Progenitor cell of endocrine pancreas (in vitro differentiated cells): ENCODE results near the gene SRGAP1. TPM values are rescaled to one million over a fixed set of nuclear protein-coding genes. Genes with fewer than 3 reads are reported as not detected.

Experiments
- DNase-seq: peaks from one replicate; pipeline ENCODE4 v3.0.0; 2021; ENCODE audit warnings: low spot score; ENCODE audit not compliant: unreplicated experiment
- H3K27ac Mint-ChIP-seq: 2 replicates; pipeline ENCODE4 v1.8.0; 2021; ENCODE audit warnings: mild to moderate bottlenecking, moderate library complexity, mixed read lengths
- H3K27me3 Mint-ChIP-seq: 2 replicates; pipeline ENCODE4 v1.8.0; 2021; ENCODE audit warnings: mixed read lengths
- H3K36me3 Mint-ChIP-seq: 2 replicates; pipeline ENCODE4 v1.8.0; 2022; ENCODE audit warnings: mixed read lengths; ENCODE audit not compliant: insufficient read depth
- H3K4me1 Mint-ChIP-seq: 2 replicates; pipeline ENCODE4 v1.8.0; 2021; ENCODE audit warnings: low read depth, mixed read lengths
- H3K4me3 Mint-ChIP-seq: 2 replicates; pipeline ENCODE4 v1.8.0; 2021; ENCODE audit warnings: low read depth, mild to moderate bottlenecking, moderate library complexity, mixed read lengths
- H3K9me3 Mint-ChIP-seq: 2 replicates; pipeline ENCODE4 v1.8.0; 2021; ENCODE audit warnings: low read depth, mixed read lengths
- CTCF ChIP-seq: fragments of 200-600 bp; sonication (generic); IDR thresholded peaks from one replicate; pipeline ENCODE4 v1.5.0; 2021; ENCODE audit warnings: antibody characterized with exemption, mild to moderate bottlenecking; ENCODE audit not compliant: unreplicated experiment
- total RNA-seq: library from RNA; stranded (reverse); gene quantifications from 2 replicates; pipeline ENCODE4 v1.2.1, GENCODE V29; 2021

SRGAP1 gene
- total RNA-seq, 1 donor from 2014 or later: 23.1 TPM

- Mint-ChIP-seq H3K36me3 (no peaks in the 10 kb centered on the region), H3K27me3 (no peaks in the 10 kb centered on the region), H3K4me3 (no peak overlapping the region), H3K4me1 (peaks cover 11% of the 10 kb centered on the region), H3K9me3 (no peaks in the 10 kb centered on the region), H3K27ac (no peak overlapping the region)
- DNase-seq: no peak
- no peak for TF ChIP-seq CTCF
Measured at GRCh38 chr12:63965936-63966605, 121.6 kb downstream of the SRGAP1 start.

GRCh38 chr12:63966606-63966975 is 122.1 kb downstream of the SRGAP1 start:
- H3K4me3 Mint-ChIP-seq: no peak overlapping the region
- H3K27ac Mint-ChIP-seq: no peak overlapping the region
- DNase-seq: no peak
- H3K27me3 Mint-ChIP-seq: no peaks in the 10 kb centered on the region
- H3K9me3 Mint-ChIP-seq: no peaks in the 10 kb centered on the region
- peaks cover 9% of the 10 kb centered on the region for H3K4me1 Mint-ChIP-seq
- no peak for TF ChIP-seq CTCF
- H3K36me3 Mint-ChIP-seq: no peaks in the 10 kb centered on the region

- DNase-seq: no peak
- peaks cover 8% of the 10 kb centered on the region for H3K4me1 Mint-ChIP-seq
- no peak overlapping the region for H3K27ac Mint-ChIP-seq
Measured at GRCh38 chr12:63967358-63968145, 123.1 kb downstream of the SRGAP1 start.

GRCh38 chr12:63968673-63969072 is 124.2 kb downstream of the SRGAP1 start:
- H3K4me3 Mint-ChIP-seq: no peak overlapping the region
- H3K36me3 Mint-ChIP-seq: no peaks in the 10 kb centered on the region
- no peaks in the 10 kb centered on the region for H3K9me3 Mint-ChIP-seq
- no peak for DNase-seq
- peaks cover 8% of the 10 kb centered on the region for H3K4me1 Mint-ChIP-seq
- no peaks in the 10 kb centered on the region for H3K27me3 Mint-ChIP-seq
- no peak overlapping the region for H3K27ac Mint-ChIP-seq
- no peak for TF ChIP-seq CTCF

More at GRCh38 chr12:63967358-63968145, 123.1 kb downstream of the SRGAP1 start:
- no peaks in the 10 kb centered on the region for H3K36me3 Mint-ChIP-seq
- no peak for TF ChIP-seq CTCF
- no peaks in the 10 kb centered on the region for H3K9me3 Mint-ChIP-seq
- H3K4me3 Mint-ChIP-seq: no peak overlapping the region
- H3K27me3 Mint-ChIP-seq: no peaks in the 10 kb centered on the region

- no peaks in the 10 kb centered on the region for H3K27me3 Mint-ChIP-seq
- DNase-seq: no peak
Measured at GRCh38 chr12:63976902-63977395, 132.4 kb downstream of the SRGAP1 start.

More at GRCh38 chr12:63976902-63977395, 132.4 kb downstream of the SRGAP1 start:
- Mint-ChIP-seq H3K27ac (no peak overlapping the region), H3K36me3 (no peaks in the 10 kb centered on the region), H3K4me1 (peaks cover 24% of the 10 kb centered on the region), H3K4me3 (no peak overlapping the region), H3K9me3 (no peaks in the 10 kb centered on the region)
- TF ChIP-seq CTCF: no peak
